Left renal pelvis (tissue), 4 donors: ENCODE results near the gene CA10. TPM values are rescaled to one million over a fixed set of nuclear protein-coding genes. Genes with fewer than 3 reads are reported as not detected.

Experiments
- DNase-seq, 4 donors: peaks; one replicate each; pipeline ENCODE4 v3.0.0-alpha.2; 2013; ENCODE audit warnings: low read depth in 4 of 4, low spot score in 3 of 4
- polyA plus RNA-seq, 4 donors: library from polyadenylated mRNA; unstranded; fragments of 120-200 nt; gene quantifications; one replicate each; pipeline ENCODE4 v1.2.1, GENCODE V29; 2013; ENCODE audit not compliant: insufficient read length in 4 of 4

The CA10 gene
- polyA plus RNA-seq, 4 donors, result 6.7 to 16.1 (median 10.7) TPM

DNA sequence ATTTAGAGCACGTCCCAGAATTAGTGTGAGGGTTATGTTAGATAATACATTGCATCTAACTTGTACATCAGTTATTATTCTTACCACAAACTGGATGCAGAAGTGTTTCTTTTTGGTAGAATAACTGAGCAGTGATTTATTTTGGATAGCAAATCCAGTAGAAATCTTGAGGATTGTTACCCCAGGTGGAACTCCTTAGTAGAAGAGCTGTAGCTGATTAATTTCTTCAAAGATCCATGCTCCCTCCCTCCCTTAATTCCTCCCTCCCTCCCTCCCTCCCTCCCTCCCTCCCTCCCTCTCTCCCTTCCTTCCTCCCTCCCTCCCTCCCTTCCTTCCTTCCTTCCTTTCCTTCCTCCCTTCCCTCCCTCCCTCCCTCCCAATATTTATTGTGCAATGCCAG lies 337.7 kb downstream of the CA10 start:
- DNase-seq, result no peak

DNA sequence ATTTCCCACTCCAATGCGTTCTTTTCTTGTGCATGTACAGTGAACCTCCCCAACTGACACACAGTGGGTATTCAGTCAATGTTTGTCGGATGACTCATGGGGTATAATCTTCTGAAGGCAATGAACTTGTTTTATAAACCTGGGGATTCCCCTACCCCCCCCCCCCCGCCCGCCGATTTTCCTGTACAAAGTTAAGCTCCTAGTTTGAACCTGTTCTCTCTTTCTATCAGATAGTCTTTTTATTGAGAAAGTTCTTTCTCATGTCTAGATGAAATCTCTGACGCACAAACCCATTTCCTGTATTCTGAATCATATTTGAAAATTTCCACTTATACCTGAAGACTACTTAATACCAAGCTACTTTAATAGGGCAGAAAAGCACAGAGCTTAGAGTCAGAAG lies 338.3 kb downstream of the CA10 start:
- no peak for DNase-seq

DNA sequence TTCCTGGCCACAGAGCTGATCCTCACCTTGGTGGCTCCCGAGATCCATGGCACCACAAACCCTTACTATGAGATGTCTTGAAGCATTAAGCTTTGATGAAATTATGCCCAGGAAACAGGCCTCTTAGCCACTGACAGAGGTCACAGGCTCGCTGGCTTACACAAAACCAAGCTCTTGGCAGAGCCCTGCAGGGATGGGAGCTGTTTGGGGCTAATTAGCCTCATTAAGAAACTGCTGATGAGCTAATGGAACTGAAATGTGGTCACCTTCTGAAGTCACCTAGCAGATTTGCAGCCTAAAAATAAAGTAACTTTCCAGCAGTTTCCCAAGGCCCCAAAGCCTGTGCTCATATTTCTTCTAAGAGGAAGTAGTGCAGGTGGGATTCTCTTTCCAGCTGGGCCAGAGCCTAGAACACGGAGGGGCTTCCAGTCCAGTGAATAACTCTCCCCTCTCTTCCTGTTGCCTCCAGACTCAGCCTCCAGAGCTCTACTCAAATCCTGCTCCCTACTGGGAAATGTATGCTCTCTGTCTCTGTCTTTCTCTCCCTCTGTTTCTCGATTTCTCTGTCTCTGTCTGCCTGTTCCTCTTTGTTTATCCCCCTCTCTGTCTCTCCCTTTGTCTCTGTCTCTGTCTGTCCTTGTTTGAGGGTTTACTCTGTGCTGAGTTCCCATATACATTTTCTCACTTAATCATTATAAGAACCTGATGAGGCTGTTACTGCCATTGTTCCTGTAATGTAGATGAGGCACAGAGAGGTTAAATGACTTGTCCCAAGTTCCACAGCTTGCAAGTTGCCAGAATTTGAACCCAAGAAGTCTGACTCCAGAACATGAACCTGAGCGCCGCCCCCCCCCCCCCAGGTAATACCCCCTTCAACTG lies 338.9 kb downstream of the CA10 start:
- no peak for DNase-seq

- DNase-seq, result no peak
Observed at GRCh38 chr17:51818777-51819176, 339.7 kb downstream of the CA10 start.

DNA sequence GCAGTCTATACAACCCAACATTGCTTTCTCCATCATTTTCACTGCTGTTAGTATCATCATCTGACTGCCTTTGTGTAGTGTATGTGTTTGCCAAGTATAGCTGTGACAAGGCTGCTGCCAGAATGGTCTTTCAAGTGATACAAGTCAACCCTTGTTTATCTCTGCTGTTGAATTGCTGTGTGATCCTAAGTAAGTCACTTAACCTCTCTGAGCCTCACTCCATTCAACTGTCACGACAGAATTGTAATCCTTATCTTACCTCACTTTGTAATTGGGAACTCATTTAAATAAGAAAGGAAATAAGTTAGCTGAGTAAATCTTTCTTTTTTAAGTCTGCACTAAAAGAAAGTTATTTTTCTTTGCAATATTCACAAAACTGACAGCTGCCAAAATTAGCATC lies 340.6 kb downstream of the CA10 start:
- DNase-seq, result no peak

DNA sequence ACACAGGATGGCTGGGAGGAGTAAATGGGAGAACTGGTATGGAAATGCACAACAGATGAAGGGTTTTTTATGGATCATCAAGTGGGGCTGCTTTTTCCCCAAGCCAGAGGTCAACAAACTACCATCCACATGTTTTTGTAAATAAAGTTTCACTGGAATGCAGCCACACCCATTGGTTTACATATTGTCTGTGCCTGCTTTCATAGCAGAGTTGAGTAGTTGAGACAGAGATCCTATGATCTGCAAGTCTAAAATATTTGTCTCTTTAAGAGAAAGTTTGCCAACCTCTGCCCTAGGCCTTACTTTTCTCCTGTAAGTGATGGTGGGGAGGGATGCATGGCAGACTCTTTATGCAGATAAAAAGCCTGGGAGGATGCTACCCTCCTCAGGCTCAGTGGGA lies 341.4 kb downstream of the CA10 start:
- no peak for DNase-seq

GRCh38 chr17:51815097-51815496 lies 343.4 kb downstream of the CA10 start:
- no peak for DNase-seq

DNA sequence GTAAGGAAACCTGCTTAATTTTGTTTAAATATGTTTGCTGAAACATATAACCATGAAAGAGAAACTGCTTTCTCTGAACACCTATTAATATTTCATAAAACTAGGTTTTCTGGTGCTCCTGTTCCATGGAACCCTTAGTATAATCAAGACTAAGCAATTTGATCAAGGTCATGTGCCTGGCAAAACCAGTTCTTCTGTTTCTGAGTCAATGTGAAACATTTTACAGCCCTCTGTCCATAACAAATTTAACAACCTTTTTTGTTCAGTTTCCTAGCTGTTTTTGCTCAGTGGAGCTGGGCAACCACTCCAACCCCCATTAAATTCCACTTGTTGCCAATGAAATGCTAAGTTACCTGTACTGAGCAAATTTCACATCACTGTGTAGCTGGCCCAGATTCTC lies 344.0 kb downstream of the CA10 start:
- DNase-seq, result no peak

DNA sequence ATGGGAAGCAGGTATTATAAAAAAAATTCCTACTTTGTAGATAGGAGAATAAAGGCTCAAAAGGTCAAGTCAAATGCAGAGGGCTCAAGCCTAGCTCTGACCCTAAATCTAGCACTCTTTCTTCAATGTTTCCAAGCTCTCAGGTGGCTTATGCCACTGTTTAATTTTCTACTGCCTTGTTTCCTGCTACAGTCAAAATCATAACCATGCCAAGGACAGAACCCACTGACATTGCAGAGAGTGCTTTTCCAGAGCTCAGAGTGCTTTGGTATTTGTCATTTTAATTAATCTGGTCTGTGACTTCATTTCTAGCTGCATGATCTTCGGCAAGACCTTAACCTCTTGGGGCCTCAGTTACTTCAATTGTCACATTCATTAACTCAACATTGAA lies 344.7 kb downstream of the CA10 start:
- no peak for DNase-seq

DNA sequence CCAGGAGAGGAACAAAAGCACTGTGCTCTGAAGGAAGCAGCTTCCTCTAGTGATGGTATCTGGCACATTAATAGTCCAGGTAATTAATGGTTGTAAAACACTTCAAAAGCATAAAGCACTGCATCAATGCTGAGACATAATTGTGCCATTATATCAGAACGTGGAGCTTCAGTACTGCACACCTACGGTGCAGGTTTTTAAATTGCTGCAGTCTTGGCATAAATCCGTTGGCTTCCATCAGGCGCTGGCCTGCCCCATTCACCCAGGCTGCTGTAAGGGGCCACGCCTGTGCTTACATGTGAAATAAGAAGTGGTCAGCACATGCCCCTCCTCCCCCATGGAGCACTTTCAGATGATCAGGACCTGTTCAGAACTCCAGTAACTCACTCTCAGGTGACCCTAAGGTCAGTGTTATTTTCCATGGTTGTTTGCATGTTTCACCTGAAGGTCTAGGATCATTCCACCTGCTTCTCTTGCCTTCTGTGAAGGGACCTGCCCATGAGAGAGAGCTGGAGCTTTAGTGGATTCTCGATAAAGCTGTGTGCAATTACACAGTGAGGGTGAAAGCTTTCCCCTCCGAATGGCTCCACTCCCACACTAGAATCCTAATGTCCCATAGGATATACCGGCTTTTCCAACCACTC lies 345.3 kb downstream of the CA10 start:
- DNase-seq, result no peak

DNA sequence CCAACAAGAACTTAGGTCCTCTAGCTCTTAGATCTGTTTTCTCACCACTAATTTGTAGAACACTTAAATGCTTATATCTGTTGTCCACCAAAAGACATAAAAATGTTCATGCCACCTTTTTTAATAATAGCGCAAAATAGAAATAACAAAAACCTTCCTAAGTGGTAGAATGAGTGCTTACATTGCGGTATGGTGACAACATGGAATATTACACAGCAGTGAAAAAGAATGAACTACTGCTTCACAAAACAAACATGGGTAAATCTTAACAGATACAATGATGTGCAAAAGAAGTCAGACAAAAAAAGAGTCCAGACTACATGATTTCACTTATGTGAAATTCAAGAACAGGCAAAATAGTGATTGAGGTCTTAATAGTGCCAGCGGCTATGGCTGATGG lies 351.1 kb downstream of the CA10 start:
- DNase-seq, result no peak

DNA sequence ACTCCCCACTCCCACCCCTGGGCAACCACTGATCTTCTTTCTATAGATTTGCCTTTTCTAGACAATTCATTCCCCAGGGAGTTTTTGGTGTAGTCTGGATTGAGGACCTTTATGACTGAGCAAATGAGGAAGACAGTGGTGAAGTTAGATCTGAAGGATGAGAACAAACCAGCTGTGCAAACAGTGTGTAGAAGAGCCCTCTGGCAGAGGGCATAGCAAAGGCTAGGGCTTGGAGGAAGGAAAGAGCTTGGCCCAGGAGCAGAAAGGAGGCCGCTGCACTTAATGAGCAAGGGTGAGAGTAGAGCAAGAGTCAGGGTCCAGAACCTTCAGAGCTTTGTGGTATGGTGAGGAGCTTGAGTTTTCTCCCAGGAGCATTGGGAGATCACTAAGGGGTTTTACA lies 352.7 kb downstream of the CA10 start:
- no peak for DNase-seq

DNA sequence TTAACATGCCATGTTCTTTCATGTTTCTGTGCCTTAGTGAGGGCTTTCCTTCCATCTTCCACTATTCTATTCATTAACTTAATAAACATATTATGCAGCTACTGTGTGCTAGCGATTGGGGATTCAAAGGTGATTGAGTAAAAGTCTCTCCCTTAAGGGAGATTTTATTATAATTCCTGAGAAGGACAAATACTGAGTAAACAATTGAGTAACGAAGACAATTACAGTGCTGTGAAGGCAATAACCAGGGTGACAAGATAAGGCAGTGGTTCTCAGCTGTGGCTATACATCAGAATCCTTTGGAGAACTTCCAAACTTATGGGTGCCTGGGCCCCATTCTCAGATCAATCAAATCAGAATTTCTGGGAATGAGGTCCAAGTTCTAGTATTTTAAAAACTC lies 353.3 kb downstream of the CA10 start:
- DNase-seq, result no peak

DNA sequence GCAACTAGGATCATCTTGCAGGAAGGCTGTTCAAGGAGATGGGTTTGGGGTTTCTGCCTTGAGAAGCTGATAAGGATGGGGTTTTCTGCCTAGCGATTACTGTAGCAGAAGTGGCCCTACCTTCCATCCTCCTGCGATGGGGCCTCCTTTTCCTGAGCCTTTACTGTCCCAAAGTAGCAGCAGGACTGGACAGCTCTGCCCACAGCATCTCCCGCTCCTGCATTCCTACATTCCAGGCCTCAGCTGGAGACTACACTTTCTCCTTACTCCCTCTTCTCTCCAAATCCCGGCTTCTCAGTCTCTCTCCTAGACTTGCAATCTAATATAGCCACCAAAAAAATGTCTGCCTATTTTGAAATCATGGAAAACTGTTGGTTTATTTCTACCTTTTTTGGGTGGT lies 355.4 kb downstream of the CA10 start:
- DNase-seq, result no peak

GRCh38 chr17:51802544-51802943 lies 356.0 kb downstream of the CA10 start:
- DNase-seq, result no peak

DNA sequence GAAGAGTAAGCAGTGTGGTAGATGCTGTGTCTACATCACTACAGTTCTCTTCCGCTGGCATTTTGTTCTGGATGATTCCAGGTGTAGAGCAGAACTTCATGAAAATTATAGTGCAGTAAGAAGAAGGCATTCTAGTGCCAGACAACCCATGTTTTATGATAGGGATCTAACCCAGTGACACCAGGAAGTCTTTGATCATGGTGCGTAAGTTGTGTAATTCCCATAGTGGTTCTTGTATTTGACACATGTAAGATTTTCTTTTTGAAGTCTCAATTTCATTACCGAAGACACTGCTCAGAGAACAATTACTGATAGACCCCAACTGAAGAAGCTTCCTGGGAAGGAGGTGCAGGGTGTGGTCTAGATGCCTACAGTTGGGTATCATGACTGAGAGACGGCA lies 356.9 kb downstream of the CA10 start:
- no peak for DNase-seq

DNA sequence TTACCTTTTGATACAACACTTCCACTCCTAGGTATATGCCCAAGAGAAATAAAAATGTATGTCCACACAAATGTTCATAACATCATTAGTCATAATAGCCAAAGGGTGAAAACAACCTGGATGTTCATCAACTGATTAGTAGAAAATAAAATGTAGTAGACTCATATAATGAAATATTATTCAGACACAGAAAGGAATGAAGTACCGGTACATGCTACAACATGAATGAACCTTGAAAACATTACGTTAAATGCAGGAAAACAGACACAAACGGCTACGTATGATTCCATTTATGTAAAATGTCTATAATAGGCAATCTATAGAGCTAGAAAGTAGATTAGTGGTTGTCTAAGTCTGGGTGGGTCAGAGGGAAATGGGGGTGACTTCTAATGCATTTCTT lies 358.5 kb downstream of the CA10 start:
- DNase-seq, result no peak

- no peak for DNase-seq
Observed at GRCh38 chr17:51799240-51799639, 359.3 kb downstream of the CA10 start.

DNA sequence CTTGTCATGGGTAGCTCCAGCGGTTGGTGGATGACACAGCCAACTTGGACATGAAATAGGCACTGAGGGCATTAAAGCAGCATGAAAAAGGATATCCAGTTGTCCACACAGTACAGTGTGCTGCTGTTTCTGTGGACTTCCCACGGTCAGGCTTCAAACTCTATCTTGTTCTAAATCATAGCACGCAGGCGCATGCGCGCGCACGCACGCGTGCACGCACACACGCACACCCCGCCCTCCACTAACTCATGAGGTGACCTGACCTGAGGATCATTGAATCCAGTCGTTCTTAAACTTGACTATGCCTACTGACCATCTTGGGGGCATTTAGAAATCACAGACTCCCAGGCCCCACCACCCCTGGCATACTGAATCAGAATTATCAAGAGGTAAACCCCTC lies 361.4 kb downstream of the CA10 start:
- no peak for DNase-seq

GRCh38 chr17:51796026-51796425 lies 362.5 kb downstream of the CA10 start:
- no peak for DNase-seq

- no peak for DNase-seq
Observed at GRCh38 chr17:51795401-51795800, 363.1 kb downstream of the CA10 start.

GRCh38 chr17:51794466-51794865 lies 364.0 kb downstream of the CA10 start:
- DNase-seq, result no peak
